Ovary (tissue), 3 donors: ENCODE data around the gene FGFRL1.

Source experiments
- CTCF ChIP-seq, 3 donors: fragments of 450-650 bp in 2 of 3; fragments of 200-600 bp in 1 of 3; IDR thresholded peaks; one replicate each; pipeline versions ENCODE4 v1.5.1 to v1.8.0; 2016 to 2022; ENCODE audit warnings: antibody characterized with exemption in 3 of 3, mild to moderate bottlenecking in 1 of 3
- EP300 ChIP-seq: sonication (generic); formaldehyde crosslinking; IDR thresholded peaks from one replicate; pipeline ENCODE4 v1.6.1; 2017; ENCODE audit warnings: antibody characterized with exemption
- POLR2A ChIP-seq: fragments of 450-650 bp; IDR thresholded peaks from one replicate; pipeline ENCODE4 v1.6.1; 2017; ENCODE audit warnings: antibody characterized with exemption, mild to moderate bottlenecking, moderate library complexity
- donor health status: DM: no; HTN: no; CAD: no.

DNA sequence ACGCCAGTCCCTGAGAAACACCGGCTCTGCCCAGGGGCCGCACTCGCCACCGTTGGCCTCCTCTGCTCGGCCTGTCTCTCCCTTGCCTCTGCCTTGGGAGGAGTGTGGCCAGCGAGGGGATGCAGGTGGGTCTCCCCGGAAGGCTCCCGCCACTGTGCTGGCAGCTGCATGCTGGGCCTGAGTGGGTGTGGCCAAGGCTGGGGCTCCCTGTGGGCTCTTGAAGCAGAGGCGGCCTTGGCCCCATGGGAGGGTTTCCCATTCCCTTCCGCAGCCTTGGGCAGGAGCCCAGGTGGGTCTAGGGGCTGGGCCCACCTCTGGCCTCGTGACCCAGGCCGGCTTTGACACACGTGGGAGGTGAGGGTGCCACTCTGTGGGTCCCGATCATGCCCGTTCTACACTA, 19.1 kb downstream of the FGFRL1 start:
- TF ChIP-seq POLR2A, result no peak
- TF ChIP-seq CTCF (IDR thresholded peaks at IDR 0.05), result no peak
- TF ChIP-seq EP300, result no peak
